Loucy (cell line): ENCODE measurements around the gene CKMT2.

ENCODE experiments used
- CTCF ChIP-seq: fragments of 200-600 bp; sonication (generic); conservative IDR thresholded peaks from 2 replicates; pipeline ENCODE4 v1.5.1; 2014; ENCODE audit warnings: mild to moderate bottlenecking, antibody characterized with exemption, low read length
- EZH2phosphoT487 ChIP-seq: fragments of 200-600 bp; IDR thresholded peaks from 2 replicates; pipeline ENCODE4 v1.6.1; 2018; ENCODE audit warnings: antibody characterized with exemption, mild to moderate bottlenecking, moderate library complexity, borderline replicate concordance

DNA sequence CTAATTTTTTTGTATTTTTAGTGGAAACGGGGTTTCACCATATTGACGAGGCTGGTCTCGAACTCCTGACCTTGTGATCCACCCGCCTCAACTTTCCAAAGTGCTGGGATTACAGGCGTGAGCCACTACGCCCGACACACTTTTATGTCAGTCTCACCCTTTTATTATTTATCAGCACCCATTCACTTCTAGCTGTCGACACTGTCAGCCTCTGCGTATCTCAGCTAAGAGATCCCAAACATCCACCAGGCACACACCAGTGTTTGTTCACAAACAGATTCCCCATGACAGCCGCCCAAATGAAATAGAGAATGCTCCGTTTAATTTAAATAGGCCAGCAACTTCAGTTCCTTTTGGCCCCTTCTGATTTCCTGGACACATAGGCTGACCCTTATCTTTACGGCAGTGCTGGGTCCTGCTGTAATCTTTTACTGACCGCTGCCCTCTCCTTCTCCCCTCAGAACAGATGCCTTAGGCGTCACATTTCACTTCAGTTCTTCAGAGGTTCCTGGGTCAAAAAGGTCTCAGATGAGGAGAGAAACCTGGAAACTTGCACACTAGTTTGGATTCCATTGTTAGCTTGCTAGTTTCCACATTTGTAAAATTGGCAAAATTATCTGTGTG, 43.1 kb upstream of the CKMT2 start:
- TF ChIP-seq CTCF (no peak), EZH2phosphoT487 (no peak)
